HUDEP-2 (cell line): ENCODE measurements around the gene DNAJA4.

Experiments
- DNase-seq, 76 experiments: peaks; one replicate each; lab custom pipeline; 2025; ENCODE audit not compliant: unreplicated experiment in 76 of 76; lab: John Stamatoyannopoulos, UW

DNAJA4 gene

GRCh38 chr15:78274994-78275393 lies 10.6 kb downstream of the DNAJA4 start:
- DNase-seq, result peak in 3 of 76 experiments; percentile 14 to 26 (median 20)

- DNase-seq, result peak in 74 of 76 experiments; percentile 8 to 85 (median 70)
Observed at GRCh38 chr15:78276064-78276943, 11.9 kb downstream of the DNAJA4 start.

DNA sequence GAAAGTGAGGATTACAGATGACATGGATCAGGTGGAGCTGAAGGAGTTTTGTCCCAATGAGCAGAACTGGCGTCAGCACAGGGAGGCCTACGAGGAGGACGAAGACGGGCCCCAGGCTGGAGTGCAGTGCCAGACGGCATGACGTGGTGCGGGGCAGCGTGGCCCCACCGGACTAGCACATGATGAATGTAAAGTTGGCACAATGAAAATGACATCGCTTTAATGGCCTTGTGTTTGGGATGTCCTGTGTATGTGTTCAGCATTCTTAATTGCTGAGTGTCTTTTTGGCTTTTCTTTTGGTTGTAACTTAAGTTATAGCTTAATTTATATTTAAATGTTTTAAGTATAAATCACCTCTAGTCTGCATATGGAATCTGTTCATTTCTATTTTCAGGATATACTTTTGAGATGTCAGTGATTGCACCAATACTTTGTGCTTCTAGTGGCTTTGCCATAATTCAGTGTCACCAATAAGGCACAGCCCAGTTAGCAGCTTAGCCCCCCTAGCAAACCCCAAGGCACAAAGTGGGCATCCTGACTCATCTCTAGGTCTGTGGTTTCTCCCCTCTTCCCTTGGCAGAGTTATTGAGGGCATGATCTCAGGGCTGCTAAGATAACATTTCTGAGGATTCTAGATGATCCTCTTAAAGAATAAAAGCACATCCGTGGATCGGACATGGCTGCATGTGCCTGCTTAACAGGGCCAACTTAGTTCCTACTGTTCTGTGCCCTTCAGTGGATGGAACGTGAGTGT lies 16.1 kb downstream of the DNAJA4 start:
- no peak for DNase-seq

- no peak for DNase-seq
Observed at GRCh38 chr15:78282324-78282723, 18.0 kb downstream of the DNAJA4 start.

DNA sequence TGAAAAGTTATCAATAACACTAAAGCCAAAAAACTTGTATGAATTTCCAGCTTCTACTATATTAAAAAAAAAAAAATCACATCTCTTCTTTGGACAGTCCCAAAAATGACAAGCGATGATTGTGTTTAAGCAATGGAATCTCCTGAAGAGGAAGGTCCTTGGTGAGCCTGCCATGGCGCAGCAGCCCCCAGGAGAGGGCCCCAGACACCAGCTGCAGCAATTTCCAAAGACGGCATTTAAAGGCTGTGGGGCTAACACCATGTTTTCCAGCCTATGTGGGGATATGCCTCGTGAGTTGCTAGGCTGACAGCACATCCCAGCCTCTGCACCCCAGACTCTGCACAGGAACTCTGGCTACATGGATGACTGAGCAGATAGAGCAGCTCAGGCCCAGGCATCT lies 20.4 kb downstream of the DNAJA4 start:
- DNase-seq, result no peak

GRCh38 chr15:78290222-78290621 lies 25.9 kb downstream of the DNAJA4 start:
- no peak for DNase-seq

GRCh38 chr15:78291052-78291451 lies 26.7 kb downstream of the DNAJA4 start:
- no peak for DNase-seq

- DNase-seq, result no peak
Observed at GRCh38 chr15:78291698-78292097, 27.3 kb downstream of the DNAJA4 start.

- DNase-seq, result no peak
Observed at GRCh38 chr15:78292219-78292618, 27.9 kb downstream of the DNAJA4 start.

GRCh38 chr15:78299101-78299930 lies 35.0 kb downstream of the DNAJA4 start, which contains the start of gene SKIC8:
TSS of gene SKIC8 (minus strand) at chr15:78299609. CDS start at chr15:78295686, 3,923 bp downstream.
- peak in 74 of 76 experiments; percentile 31 to 96 (median 90) for DNase-seq

DNA sequence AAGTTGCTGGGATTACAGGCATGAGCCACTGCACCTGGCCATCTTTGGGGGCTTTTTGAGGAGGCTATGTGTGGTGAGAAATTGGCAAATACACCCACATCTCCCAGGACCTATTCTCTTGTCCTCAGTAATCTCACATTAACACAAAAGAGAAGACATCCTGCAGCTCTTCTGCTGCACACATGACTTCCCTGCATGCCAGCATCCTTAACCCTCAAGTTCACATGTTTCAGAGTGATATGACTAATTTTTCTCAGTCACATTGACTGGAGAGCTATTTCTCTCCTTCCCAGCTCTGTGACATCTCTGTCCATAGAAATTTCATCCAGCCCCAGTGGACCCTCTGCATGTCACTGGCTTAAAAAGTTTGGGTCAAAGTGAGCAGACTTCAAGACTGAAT lies 37.0 kb downstream of the DNAJA4 start:
- DNase-seq, result peak in 3 of 76 experiments; percentile 6 to 24 (median 20)

GRCh38 chr15:78301828-78302227 lies 37.5 kb downstream of the DNAJA4 start:
- peak in 3 of 76 experiments; percentile 8 to 24 (median 13) for DNase-seq

DNA sequence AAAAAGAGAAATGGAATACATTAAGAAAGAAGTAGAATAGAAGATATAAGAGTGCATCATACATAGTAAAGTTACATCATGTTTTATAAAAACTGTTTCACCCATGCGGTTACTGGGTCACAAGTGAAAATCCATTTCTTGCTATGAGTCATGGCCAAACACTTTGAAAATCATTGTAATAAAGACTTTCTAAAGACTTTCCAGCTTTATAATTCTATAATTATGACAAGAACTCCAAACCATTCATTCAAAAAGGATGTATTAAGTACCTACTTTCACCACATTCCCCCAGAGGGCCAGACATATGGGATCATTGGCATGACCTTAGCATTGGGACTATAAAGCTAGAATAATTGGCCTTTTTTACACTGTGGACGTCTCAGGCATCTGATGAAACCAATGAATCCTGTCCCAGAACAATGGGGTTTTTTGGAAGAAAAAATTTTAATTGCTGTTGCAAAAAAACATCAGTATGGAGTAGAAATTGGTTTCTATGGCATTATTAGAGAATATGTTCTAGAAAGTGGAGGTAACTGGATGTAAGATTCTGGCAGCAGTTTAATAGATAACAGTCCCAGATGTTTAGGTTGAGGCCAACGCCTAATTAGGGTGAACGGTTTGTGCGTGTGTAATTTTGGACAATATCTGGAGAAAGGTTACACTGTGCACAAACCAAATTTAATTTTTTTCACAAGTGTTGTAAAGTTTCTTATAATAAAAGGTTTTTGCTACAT lies 38.4 kb downstream of the DNAJA4 start:
- DNase-seq, result peak in 3 of 76 experiments; percentile 16 to 43 (median 36)

DNA sequence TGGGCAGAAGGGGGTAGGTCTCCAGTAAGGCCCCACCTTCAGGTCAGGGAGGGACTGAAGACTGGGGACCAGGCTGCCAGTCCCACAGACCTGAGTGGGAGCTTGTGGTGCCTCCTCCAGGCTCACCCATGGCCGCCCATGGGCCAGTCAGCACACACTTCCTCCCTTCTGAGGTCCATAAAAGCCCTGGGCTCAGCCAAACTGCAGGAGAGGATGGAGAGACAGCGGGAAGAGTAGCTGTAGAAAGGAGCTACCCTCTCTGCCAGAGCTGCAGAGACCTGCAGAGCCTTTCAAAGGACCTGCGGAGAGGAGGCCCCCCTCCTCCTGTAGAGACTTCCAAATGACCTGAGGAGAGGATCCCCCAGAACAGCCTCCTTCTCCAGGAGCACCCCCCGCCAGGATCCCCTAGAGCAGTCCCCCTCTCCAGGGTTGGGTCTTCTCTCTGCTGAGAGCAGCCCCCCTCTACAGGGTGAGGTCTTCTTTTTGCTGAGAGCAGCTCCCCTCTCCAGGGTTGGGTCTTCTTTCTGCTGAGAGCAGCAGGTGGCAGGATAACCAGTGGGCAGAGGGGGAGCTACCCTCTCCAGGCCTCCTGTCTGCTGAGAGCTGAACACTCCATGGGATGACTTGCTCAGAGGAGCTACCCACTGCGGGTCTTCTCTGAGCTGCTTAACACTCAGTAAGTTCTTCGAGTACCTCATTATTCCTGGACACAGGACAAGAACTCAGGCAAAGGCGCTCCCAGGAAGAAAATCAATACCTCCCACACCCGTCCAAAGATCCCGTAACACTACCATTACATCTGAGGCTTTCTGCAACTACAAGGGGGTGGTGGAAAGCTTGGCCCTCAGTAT lies 40.1 kb downstream of the DNAJA4 start:
- no peak for DNase-seq

DNA sequence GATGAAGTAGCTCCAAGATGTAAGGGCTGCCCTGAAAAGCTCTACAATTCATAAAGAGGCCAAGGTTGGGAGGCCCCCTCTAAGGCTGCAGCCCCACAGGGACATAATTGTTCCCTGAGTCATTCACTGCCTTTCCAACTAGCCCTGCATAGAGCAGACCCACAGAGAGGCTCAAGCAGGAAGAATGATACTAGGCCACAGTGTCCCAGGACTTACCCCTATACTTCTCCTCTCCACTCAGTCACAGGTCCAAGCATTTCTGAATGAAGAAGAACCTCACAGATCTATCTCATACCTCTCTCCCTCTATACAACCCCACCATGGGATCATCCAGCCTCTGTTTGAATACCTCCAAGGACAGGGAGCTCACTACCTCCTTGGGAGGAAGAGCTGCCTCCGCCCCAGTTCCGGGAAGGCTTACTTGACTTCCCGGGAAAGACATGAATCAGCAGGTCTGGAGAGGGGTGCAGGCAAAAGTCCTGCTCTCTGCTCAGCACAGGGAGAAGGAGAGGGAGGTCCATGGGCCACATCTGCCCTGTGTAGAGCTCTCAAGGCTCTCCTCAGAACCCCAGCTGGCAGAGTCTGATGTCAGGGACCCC lies 41.9 kb downstream of the DNAJA4 start:
- DNase-seq, result peak in 9 of 76 experiments; percentile 3 to 52 (median 13)

- peak in 4 of 76 experiments; percentile 6 to 38 (median 24) for DNase-seq
Observed at GRCh38 chr15:78307976-78308375, 43.6 kb downstream of the DNAJA4 start.

DNA sequence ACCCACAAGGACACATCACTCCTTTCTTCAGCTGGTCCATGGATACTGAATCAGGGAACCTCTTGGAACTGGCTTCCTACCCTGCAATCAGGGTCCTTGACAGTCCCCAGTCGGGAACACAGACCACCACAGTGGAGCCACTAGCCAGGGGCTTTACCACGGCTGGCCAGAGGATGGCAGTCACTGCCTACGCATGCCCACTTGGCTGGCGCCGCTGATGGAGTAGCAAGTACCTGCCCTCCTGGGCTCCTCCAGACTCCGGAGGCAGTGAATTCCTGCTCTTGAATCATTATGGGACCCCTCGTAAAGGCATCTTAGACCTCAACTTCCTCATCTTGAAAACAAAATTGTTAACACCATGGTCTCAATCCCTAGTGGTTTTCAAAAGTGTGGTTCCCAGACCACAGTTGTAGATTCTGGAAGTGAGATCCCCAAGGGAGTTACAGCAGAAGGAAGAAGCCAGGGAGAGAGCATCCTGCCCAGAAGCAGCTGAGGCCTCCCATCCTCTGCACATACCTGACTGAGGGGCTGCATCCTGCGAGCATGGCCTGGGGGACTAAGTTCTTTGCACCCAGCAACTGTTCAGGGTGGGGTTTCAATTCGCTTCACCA lies 44.2 kb downstream of the DNAJA4 start:
- DNase-seq, result peak in 57 of 76 experiments; percentile 7 to 69 (median 47)

- no peak for DNase-seq
Observed at GRCh38 chr15:78311292-78311691, 46.9 kb downstream of the DNAJA4 start.
